Measurements from ENCODE around the gene ZFP14. TPM values are rescaled to one million over a fixed set of nuclear protein-coding genes. Genes with fewer than 3 reads are reported as not detected.

Gene ZFP14
- total and polyA plus RNA-seq, 12 donors, result 1.7 to 10.1 (median 4.1) TPM

- no peak for DNase-seq
- Histone ChIP-seq H3K9me3 (replicated peaks in 1 of 3) (peaks cover 3 to 49% (median 6%) of the 10 kb centered on the region in 3 donors), H3K36me3 (replicated peaks in 1 of 2) (peaks cover 8 to 11% of the 10 kb centered on the region in 2 donors), H3K27ac (no peak overlapping the region), H3K4me1 (replicated peaks in 1 of 2) (no peaks in the 10 kb centered on the region), H3K27me3 (no peaks in the 10 kb centered on the region), H3K4me3 (peak overlapping the region in 2 of 4 donors; percentile 6 to 11)
- intact Hi-C loops (cut with DNase I), result no loop called here
- TF ChIP-seq CTCF (IDR thresholded peaks at IDR 0.05), result no peak
- no peak for TF ChIP-seq POLR2A (IDR thresholded peaks at IDR 0.05)
- WGBS, 4 donors, result 96 to 99% (median 97%) methylated on average over 11 of the region's 11 CpGs
Observed at GRCh38 chr19:36392916-36393673, 14.1 kb upstream of the ZFP14 start.

- Histone ChIP-seq H3K4me3 (peak overlapping the region in 2 of 4 donors; percentile 46 to 86), H3K27ac (peak overlapping the region in 2 of 5 donors; percentile 89 to 90), H3K27me3 (no peaks in the 10 kb centered on the region), H3K9me3 (replicated peaks in 1 of 3) (no peaks in the 10 kb centered on the region), H3K36me3 (replicated peaks in 1 of 2) (no peaks in the 10 kb centered on the region), H3K4me1 (replicated peaks in 1 of 2) (peaks cover 9 to 13% of the 10 kb centered on the region in 2 donors)
- 51 to 87% (median 55%) methylated on average over 6 to 10 of the region's 10 CpGs for WGBS, 4 donors
- intact Hi-C loops (cut with DNase I), result no loop called here
- no peak for TF ChIP-seq CTCF (IDR thresholded peaks at IDR 0.05)
- no peak for TF ChIP-seq POLR2A (IDR thresholded peaks at IDR 0.05)
- DNase-seq, result no peak
Observed at GRCh38 chr19:36379510-36379819, 464 bp upstream of the ZFP14 start.

- Histone ChIP-seq H3K9me3 (replicated peaks in 1 of 3) (no peaks in the 10 kb centered on the region), H3K36me3 (replicated peaks in 1 of 2) (no peaks in the 10 kb centered on the region), H3K27ac (peak overlapping the region in 2 of 5 donors; percentile 89 to 90), H3K4me1 (replicated peaks in 1 of 2) (peaks cover 9 to 13% of the 10 kb centered on the region in 2 donors), H3K4me3 (peak overlapping the region in 1 of 4 donors; percentile 86), H3K27me3 (no peaks in the 10 kb centered on the region)
- DNase-seq, result no peak
- no peak for TF ChIP-seq POLR2A (IDR thresholded peaks at IDR 0.05)
- TF ChIP-seq CTCF (IDR thresholded peaks at IDR 0.05), result no peak
- intact Hi-C loops (cut with DNase I), result no loop called here
- WGBS, 4 donors, result 51 to 54% (median 52%) methylated on average over 9 to 10 of the region's 10 CpGs
Observed at GRCh38 chr19:36377541-36378178, 1.3 kb downstream of the ZFP14 start.

GRCh38 chr19:36373638-36374156, 5.3 kb downstream of the ZFP14 start:
- intact Hi-C loops (cut with DNase I), result no loop called here
- no peak for DNase-seq
- no peak overlapping the region for H3K27ac ChIP-seq
- 95 to 99% (median 98%) methylated on average over 5 of the region's 5 CpGs for WGBS, 4 donors
- no peak overlapping the region for H3K4me3 ChIP-seq
- H3K27me3 ChIP-seq, result no peaks in the 10 kb centered on the region
- peaks cover 7 to 13% of the 10 kb centered on the region in 2 donors for H3K4me1 ChIP-seq (replicated peaks in 1 of 2)
- no peaks in the 10 kb centered on the region for H3K36me3 ChIP-seq (replicated peaks in 1 of 2)
- TF ChIP-seq POLR2A (IDR thresholded peaks at IDR 0.05) (no peak), CTCF (IDR thresholded peaks at IDR 0.05) (no peak)
- no peaks in the 10 kb centered on the region for H3K9me3 ChIP-seq (replicated peaks in 1 of 3)

Data from adrenal gland (tissue), 12 donors.